GM12878 (cell line): Measurements from ENCODE around the gene TDO2. TPM values are rescaled to one million over a fixed set of nuclear protein-coding genes. Genes with fewer than 3 reads are reported as not detected.

Experiments
- ATAC-seq: fragments of 200-7000 bp; cut with Tn5 transposase; 3 replicates; pipeline ENCODE4 v1.9.1; 2020; ENCODE audit warnings: mild to moderate bottlenecking, moderate library complexity
- BruUV-seq: library from RNA; stranded (reverse); fragments of 400-500 nt; replicated peaks from 2 replicates; lab custom pipeline; 2021; lab: Mats Ljungman, UMichigan
- CTCF ChIA-PET: fragments of 300-600 bp; sonication (Branson Sonifier 250); formaldehyde crosslinking; extraction: SDS; loops from one replicate; lab custom pipeline; 2021; ENCODE audit warnings: inconsistent platforms; lab: Yijun Ruan, JAX
- POLR2A ChIA-PET: fragments of 350-600 bp; formaldehyde crosslinking; extraction: SDS; loops from one replicate; lab custom pipeline; 2021; ENCODE audit warnings: inconsistent platforms; lab: Charles Lee
- RAD21 ChIA-PET: fragments of 300-600 bp; sonication (Branson Sonifier 250); formaldehyde crosslinking; loops from one replicate; lab custom pipeline; 2023; ENCODE audit warnings: antibody characterized with exemption; ENCODE audit not compliant: unreplicated experiment; lab: Charles Lee
- SMC1A ChIA-PET: fragments of 300-600 bp; sonication (Branson Sonifier 250); formaldehyde crosslinking; loops from one replicate; lab custom pipeline; 2023; ENCODE audit not compliant: unreplicated experiment, uncharacterized antibody; lab: Charles Lee
- DNase-seq: peaks from one replicate; pipeline ENCODE4 v3.0.0-alpha.2; 2011; ENCODE audit warnings: low read depth, low spot score
- FAIRE-seq: peaks from 3 replicates; lab custom pipeline; 2011; peaks lifted over from hg19 to GRCh38; lab: Jason Lieb, UNC
- H2AFZ ChIP-seq: 2 replicates; pipeline ENCODE4 v1.6.0; 2011; ENCODE audit warnings: low read depth, low read length, control low read depth; ENCODE audit not compliant: control insufficient read depth
- H3K27ac ChIP-seq: 2 replicates; pipeline ENCODE4 v1.5.1; 2011; ENCODE audit warnings: control low read depth; ENCODE audit not compliant: control insufficient read depth, insufficient read depth
- H3K27me3 ChIP-seq, 2 experiments: replicated peaks in 1 of 2; 2 replicates each; pipeline versions ENCODE4 v1.6.0 to v1.6.1; 2011; ENCODE audit warnings: low read length in 1 of 2; ENCODE audit not compliant: control insufficient read depth in 2 of 2, insufficient read depth in 2 of 2
- H3K36me3 ChIP-seq, 2 experiments: 2 replicates each; pipeline ENCODE4 v1.5.1; 2011; ENCODE audit warnings: low read length in 1 of 2; ENCODE audit not compliant: control insufficient read depth in 2 of 2, insufficient read depth in 2 of 2
- H3K4me1 ChIP-seq: 2 replicates; pipeline ENCODE4 v1.6.1; 2011; ENCODE audit warnings: mild to moderate bottlenecking, low read length, moderate library complexity, mixed read lengths; ENCODE audit not compliant: control insufficient read depth, insufficient read depth
- H3K4me2 ChIP-seq: 2 replicates; pipeline ENCODE4 v1.6.0; 2011; ENCODE audit warnings: control low read depth; ENCODE audit not compliant: control insufficient read depth, insufficient read depth
- H3K4me3 ChIP-seq: fragments of 200-600 bp; sonication (generic); 2 replicates; pipeline ENCODE4 v1.5.1; 2016
- H3K79me2 ChIP-seq: 2 replicates; pipeline ENCODE4 v1.6.0; 2011; ENCODE audit warnings: low read length; ENCODE audit not compliant: control insufficient read depth, insufficient read depth
- H3K9ac ChIP-seq: 2 replicates; pipeline ENCODE4 v1.8.0; 2011; ENCODE audit warnings: low read length, control low read depth, mixed read lengths; ENCODE audit not compliant: control insufficient read depth, insufficient read depth
- H3K9me3 ChIP-seq: replicated peaks from 3 replicates; pipeline ENCODE4 v1.5.1; 2011; ENCODE audit warnings: mild to moderate bottlenecking, low read length; ENCODE audit not compliant: control insufficient read depth, insufficient read depth
- H4K20me1 ChIP-seq: 2 replicates; pipeline ENCODE4 v1.6.0; 2011; ENCODE audit not compliant: control insufficient read depth, insufficient read depth
- ASH2L ChIP-seq: fragments of 300-600, 200-600 bp; sonication (generic); IDR thresholded peaks from 2 replicates; pipeline ENCODE4 v1.6.1; 2017; ENCODE audit warnings: low read depth, mild to moderate bottlenecking, borderline replicate concordance
- GABPA ChIP-seq: IDR thresholded peaks from 2 replicates; pipeline ENCODE4 v1.6.1; 2014; ENCODE audit warnings: antibody characterized with exemption, low read depth, mild to moderate bottlenecking, inconsistent platforms
- GATAD2B ChIP-seq: fragments of 450-650 bp; conservative IDR thresholded peaks from 2 replicates; pipeline ENCODE4 v1.6.1; 2017; ENCODE audit warnings: low read depth, mild to moderate bottlenecking, moderate library complexity
- IRF4 ChIP-seq: IDR thresholded peaks from 2 replicates; pipeline ENCODE4 v1.6.1; 2011; ENCODE audit warnings: low read depth, low read length
- LARP7 ChIP-seq: fragments of 450-650 bp; IDR thresholded peaks from 2 replicates; pipeline ENCODE4 v1.6.1; 2017; ENCODE audit warnings: mild to moderate bottlenecking
- RBBP5 ChIP-seq: fragments of 200-600 bp; sonication (generic); conservative IDR thresholded peaks from 2 replicates; pipeline ENCODE4 v1.6.1; 2016
- SIX5 ChIP-seq: IDR thresholded peaks from 2 replicates; pipeline ENCODE4 v1.6.1; 2011; ENCODE audit warnings: mild to moderate bottlenecking, low read depth, low read length, moderate library complexity; ENCODE audit not compliant: severe bottlenecking
- TARDBP ChIP-seq: IDR thresholded peaks from 2 replicates; pipeline ENCODE4 v1.6.1; 2016; ENCODE audit warnings: borderline replicate concordance
- TBL1XR1 ChIP-seq: IDR thresholded peaks from 2 replicates; pipeline ENCODE4 v1.6.1; 2012; ENCODE audit warnings: low read depth, low read length, improper control_type of control experiment
- ZNF24 ChIP-seq: fragments of 450-650 bp; IDR thresholded peaks from 2 replicates; pipeline ENCODE4 v1.6.1; 2017; ENCODE audit warnings: antibody characterized with exemption, mild to moderate bottlenecking
- WGBS: methylation state at CpG from one replicate; pipeline ENCODE4 v1.1.6; 2016; ENCODE audit warnings: low lambda C conversion rate; ENCODE audit not compliant: insufficient replicate concordance, insufficient coverage; ENCODE audit errors: missing lambda C conversion rate; 5-methylcytosine and 5-hydroxymethylcytosine counted together
- in situ Hi-C: fragments of 300-500 bp; cut with MboI; formaldehyde crosslinking; loops from 9 replicates; pipeline ENCODE4 v1.14.3; 2018; ENCODE audit warnings: mixed read lengths
- intact Hi-C: fragments of 100-400 bp; cut with micrococcal nuclease; formaldehyde crosslinking; loops from one replicate; pipeline ENCODE4 v1.14.2; 2022; ENCODE audit not compliant: unreplicated experiment
- polyA plus RNA-seq, 11 experiments: library from polyadenylated mRNA; depleted of rRNA in 4 of 11; unstranded in 6 of 11; stranded (reverse) in 5 of 11; fragments of >200 nt; fragmentation: Nextera tagmentation in 4 of 11; fragmentation: Illumina TruSeq in 1 of 11; extraction: Ambion mirVana in 4 of 11; extraction: Trizol in 1 of 11; gene quantifications; 1 replicate in 1 of 11; 2 replicates in 10 of 11; pipeline versions ENCODE4 v1.2.1 to v1.2.3, GENCODE V29; 2011 to 2016; ENCODE audit warnings: inconsistent platforms in 2 of 11, missing spikeins in 2 of 11, low read depth in 1 of 11
- total RNA-seq, 4 experiments: library from RNA; depleted of rRNA in 3 of 4; stranded (reverse); fragments of >200 nt in 3 of 4; fragmentation: Illumina TruSeq in 1 of 4; extraction: Trizol in 1 of 4; gene quantifications; 2 replicates each; pipeline versions ENCODE4 v1.2.1 to v1.2.3, GENCODE V29; 2013 to 2021
- TF ChIP-seq, protein P1 (sequence below): IDR thresholded peaks from 2 replicates; pipeline ENCODE4 v1.6.1; 2012; ENCODE audit warnings: low read depth, low read length, improper control_type of control experiment
- TF ChIP-seq, protein P2 (sequence below): fragments of 450-650 bp; conservative IDR thresholded peaks from 2 replicates; pipeline ENCODE4 v1.6.1; 2017; ENCODE audit warnings: mild to moderate bottlenecking, moderate library complexity

Gene TDO2
- total and polyA plus RNA-seq, 10 of the 15 experiments (the other 5 are each of a cell fraction or from before 2014, with no cell fraction given) = 0.12 to 1.5 (median 0.23) TPM; not detected in 1

DNA sequence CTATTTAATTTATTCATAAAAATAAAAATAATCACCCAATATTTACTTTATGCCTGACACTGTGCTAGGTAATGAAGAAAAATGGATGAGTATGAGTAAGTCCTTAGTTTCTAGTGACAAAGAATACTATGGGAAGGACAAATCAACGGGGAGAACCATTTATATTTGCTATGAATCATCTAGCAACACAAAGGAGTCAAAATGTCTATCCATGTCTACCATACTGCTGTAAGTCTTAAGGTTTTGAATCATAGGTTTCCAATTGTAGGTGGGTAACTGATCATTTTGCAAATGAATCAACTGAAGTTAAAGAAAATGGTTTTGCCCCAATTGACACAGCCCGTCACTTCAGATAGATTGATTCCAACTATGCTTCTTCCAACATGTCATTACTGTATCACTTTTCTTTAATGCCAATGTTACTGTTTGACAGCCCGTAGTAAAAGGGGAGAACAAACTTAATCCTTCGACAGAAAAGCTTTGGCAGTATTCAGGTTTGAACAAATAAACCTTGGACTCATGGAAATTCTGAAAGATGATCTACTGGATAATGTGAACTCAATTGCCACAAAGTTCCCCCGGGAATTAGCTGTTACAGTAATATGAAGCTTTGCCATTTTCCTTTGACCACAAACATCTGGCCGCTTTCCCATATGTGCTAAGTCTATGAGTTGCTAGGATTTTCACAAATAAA, 3.2 kb downstream of the TDO2 start:
- ChIA-PET SMC1A (interaction anchor here (1.1 to 2.0 kb wide), 6 partner anchors 15 to 46 kb away, joined by 3 to 9 read pairs (median 4); partner anchors contain the start of gene CTSO), CTCF (interaction anchor here (0.6 to 1.4 kb wide), 2 partner anchors 47 to 64 kb away, joined by 3 to 8 read pairs; partner anchors contain the start of gene CTSO), RAD21 (interaction anchor here (1.3 to 1.9 kb wide), 2 partner anchors 46 to 97 kb away, joined by 3 to 8 read pairs; partner anchors contain the start of gene CTSO), POLR2A (interaction anchor here (1.5 kb wide), 1 partner anchor 17 kb away, joined by 7 read pairs; no protein-coding TSS in a partner anchor)
- 49% methylated on average over 6 of the region's 6 CpGs for WGBS
- no TSS peak for BruUV-seq
- H3K36me3 ChIP-seq = no peaks in the 10 kb centered on the region
- no peak overlapping the region for H3K9ac ChIP-seq
- H2AFZ ChIP-seq = no peak overlapping the region
- intact Hi-C loops (no loop called here), in situ Hi-C loops (no loop called here)
- FAIRE-seq = peak; percentile 38
- H3K9me3 ChIP-seq = no peaks in the 10 kb centered on the region
- no peak for ATAC-seq
- peaks cover 3% of the 10 kb centered on the region; the same call in 1 of the 2 replicates for H3K4me1 ChIP-seq
- TF ChIP-seq ZNF24 (no peak), IRF4 (no peak), GATAD2B (no peak), GABPA (no peak), ASH2L (no peak), LARP7 (no peak)
- H3K79me2 ChIP-seq = no peaks in the 10 kb centered on the region
- H4K20me1 ChIP-seq = no peaks in the 10 kb centered on the region
- H3K27me3 ChIP-seq = no peaks in the 10 kb centered on the region
- H3K27ac ChIP-seq = no peak overlapping the region
- H3K4me3 ChIP-seq = no peak overlapping the region
- no peak overlapping the region for H3K4me2 ChIP-seq
- DNase-seq = no peak

DNA sequence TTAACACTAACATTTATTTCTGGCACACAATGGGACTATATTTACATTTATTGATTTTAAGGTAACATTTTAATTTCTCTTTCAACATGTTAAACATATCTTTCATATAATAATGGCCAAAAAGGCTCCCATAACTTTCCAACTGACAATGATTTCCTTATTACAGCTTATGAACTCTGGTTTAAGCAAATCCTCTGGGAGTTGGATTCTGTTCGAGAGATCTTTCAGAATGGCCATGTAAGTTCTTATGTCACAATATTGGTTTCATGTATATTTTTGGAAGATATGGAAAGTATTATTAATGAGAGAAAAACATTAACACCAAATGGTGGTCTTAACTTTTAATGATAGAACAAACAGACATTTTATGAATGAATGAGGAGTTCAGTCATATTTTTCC, 4.1 kb downstream of the TDO2 start:
- no peak overlapping the region for H3K4me3 ChIP-seq
- H3K36me3 ChIP-seq = no peaks in the 10 kb centered on the region
- no peaks in the 10 kb centered on the region for H3K79me2 ChIP-seq
- no peak overlapping the region for H2AFZ ChIP-seq
- TF ChIP-seq, protein P1, sequence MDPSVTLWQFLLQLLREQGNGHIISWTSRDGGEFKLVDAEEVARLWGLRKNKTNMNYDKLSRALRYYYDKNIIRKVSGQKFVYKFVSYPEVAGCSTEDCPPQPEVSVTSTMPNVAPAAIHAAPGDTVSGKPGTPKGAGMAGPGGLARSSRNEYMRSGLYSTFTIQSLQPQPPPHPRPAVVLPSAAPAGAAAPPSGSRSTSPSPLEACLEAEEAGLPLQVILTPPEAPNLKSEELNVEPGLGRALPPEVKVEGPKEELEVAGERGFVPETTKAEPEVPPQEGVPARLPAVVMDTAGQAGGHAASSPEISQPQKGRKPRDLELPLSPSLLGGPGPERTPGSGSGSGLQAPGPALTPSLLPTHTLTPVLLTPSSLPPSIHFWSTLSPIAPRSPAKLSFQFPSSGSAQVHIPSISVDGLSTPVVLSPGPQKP = no peak
- TF ChIP-seq TBL1XR1 = no peak
- no peak for TF ChIP-seq RBBP5
- TF ChIP-seq, protein P2, sequence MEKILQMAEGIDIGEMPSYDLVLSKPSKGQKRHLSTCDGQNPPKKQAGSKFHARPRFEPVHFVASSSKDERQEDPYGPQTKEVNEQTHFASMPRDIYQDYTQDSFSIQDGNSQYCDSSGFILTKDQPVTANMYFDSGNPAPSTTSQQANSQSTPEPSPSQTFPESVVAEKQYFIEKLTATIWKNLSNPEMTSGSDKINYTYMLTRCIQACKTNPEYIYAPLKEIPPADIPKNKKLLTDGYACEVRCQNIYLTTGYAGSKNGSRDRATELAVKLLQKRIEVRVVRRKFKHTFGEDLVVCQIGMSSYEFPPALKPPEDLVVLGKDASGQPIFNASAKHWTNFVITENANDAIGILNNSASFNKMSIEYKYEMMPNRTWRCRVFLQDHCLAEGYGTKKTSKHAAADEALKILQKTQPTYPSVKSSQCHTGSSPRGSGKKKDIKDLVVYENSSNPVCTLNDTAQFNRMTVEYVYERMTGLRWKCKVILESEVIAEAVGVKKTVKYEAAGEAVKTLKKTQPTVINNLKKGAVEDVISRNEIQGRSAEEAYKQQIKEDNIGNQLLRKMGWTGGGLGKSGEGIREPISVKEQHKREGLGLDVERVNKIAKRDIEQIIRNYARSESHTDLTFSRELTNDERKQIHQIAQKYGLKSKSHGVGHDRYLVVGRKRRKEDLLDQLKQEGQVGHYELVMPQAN = no peak
- TF ChIP-seq TARDBP = no peak
- no peak for TF ChIP-seq SIX5
- FAIRE-seq (no peak), DNase-seq (no peak), ATAC-seq (no peak)
- POLR2A ChIA-PET = interaction anchor here (0.6 to 1.5 kb wide), 2 partner anchors 18 to 217 kb away, joined by 3 to 7 read pairs; no protein-coding TSS in a partner anchor
- intact Hi-C loops (no loop called here), in situ Hi-C loops (no loop called here)
- 50% methylated on average over 1 of the region's 1 CpG for WGBS
- peaks cover 3% of the 10 kb centered on the region; the same call in 1 of the 2 replicates for H3K4me1 ChIP-seq
- no peaks in the 10 kb centered on the region for H4K20me1 ChIP-seq
- CTCF ChIA-PET = interaction anchor here (0.6 to 1.4 kb wide), 2 partner anchors 46 to 65 kb away, joined by 3 to 8 read pairs; partner anchors contain the start of gene CTSO
- SMC1A ChIA-PET = interaction anchor here (0.6 to 2.0 kb wide), 7 partner anchors 14 to 1267 kb away, joined by 3 to 9 read pairs (median 4); partner anchors contain the start of gene CTSO
- no peaks in the 10 kb centered on the region for H3K27me3 ChIP-seq
- BruUV-seq = no TSS peak
- RAD21 ChIA-PET = interaction anchor here (1.3 to 1.9 kb wide), 2 partner anchors 46 to 97 kb away, joined by 3 to 8 read pairs; partner anchors contain the start of gene CTSO
- no peaks in the 10 kb centered on the region for H3K9me3 ChIP-seq
- no peak overlapping the region for H3K27ac ChIP-seq
- no peak overlapping the region for H3K4me2 ChIP-seq
- H3K9ac ChIP-seq = no peak overlapping the region
